BLaER1 (cell line): Measurements from ENCODE around the gene CORO2B.

Experiments
- H3K27ac ChIP-seq: shearing (Covaris generic); formaldehyde crosslinking; 2 replicates; pipeline ENCODE4 v1.8.1; 2022
- H3K27me3 ChIP-seq: shearing (Covaris generic); formaldehyde crosslinking; 2 replicates; pipeline ENCODE4 v1.8.1; 2022
- H3K36me3 ChIP-seq: shearing (Covaris generic); formaldehyde crosslinking; 2 replicates; pipeline ENCODE4 v1.8.1; 2022
- H3K4me1 ChIP-seq: shearing (Covaris generic); formaldehyde crosslinking; 2 replicates; pipeline ENCODE4 v1.8.1; 2022
- H3K4me2 ChIP-seq: shearing (Covaris generic); formaldehyde crosslinking; 2 replicates; pipeline ENCODE4 v1.8.1; 2022
- H3K4me3 ChIP-seq: shearing (Covaris generic); formaldehyde crosslinking; 2 replicates; pipeline ENCODE4 v1.8.1; 2022
- H3K9ac ChIP-seq: shearing (Covaris generic); formaldehyde crosslinking; 2 replicates; pipeline ENCODE4 v1.8.1; 2022
- H3K9me3 ChIP-seq: shearing (Covaris generic); formaldehyde crosslinking; 2 replicates; pipeline ENCODE4 v1.8.1; 2022
- H4K20me1 ChIP-seq: shearing (Covaris generic); formaldehyde crosslinking; 2 replicates; pipeline ENCODE4 v1.8.1; 2022
- Cebpa-rat ChIP-seq: shearing (Covaris generic); IDR thresholded peaks from 2 replicates; pipeline ENCODE4 v1.8.1; 2022

CORO2B gene

GRCh38 chr15:68682330-68682729 lies 103.5 kb downstream of the CORO2B start:
- H3K27me3 ChIP-seq: no peaks in the 10 kb centered on the region
- H3K36me3 ChIP-seq: no peaks in the 10 kb centered on the region
- H3K27ac ChIP-seq: peak overlapping the region; percentile 57
- no peak overlapping the region for H3K4me3 ChIP-seq
- H3K9me3 ChIP-seq: no peaks in the 10 kb centered on the region
- no peak for TF ChIP-seq Cebpa-rat
- H3K4me1 ChIP-seq: peaks cover 63% of the 10 kb centered on the region
- H4K20me1 ChIP-seq: no peaks in the 10 kb centered on the region
- no peak overlapping the region for H3K9ac ChIP-seq
- H3K4me2 ChIP-seq: peak overlapping the region; percentile 66

DNA sequence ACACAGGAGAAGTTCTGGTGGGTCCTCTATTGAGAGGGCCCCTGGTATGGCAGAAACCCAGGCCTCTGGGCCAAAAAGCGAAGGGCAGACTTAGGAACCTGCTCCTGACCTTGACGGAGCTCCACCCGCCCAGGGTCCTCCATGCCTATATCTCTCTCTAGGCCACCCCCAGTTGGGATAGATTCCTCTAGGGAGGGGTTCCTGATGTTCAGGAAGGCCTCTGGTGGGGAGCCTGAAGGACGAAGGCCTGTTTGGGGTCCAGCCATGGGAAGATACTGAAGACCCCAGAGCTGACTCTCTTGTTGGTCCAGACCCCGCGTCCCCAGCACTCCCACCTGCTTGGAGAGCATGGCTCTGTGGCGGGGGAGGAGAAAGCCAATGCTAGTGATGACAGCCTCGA lies 104.2 kb downstream of the CORO2B start:
- TF ChIP-seq Cebpa-rat: no peak
- peaks cover 56% of the 10 kb centered on the region for H3K4me1 ChIP-seq
- peak overlapping the region; percentile 57 for H3K27ac ChIP-seq
- H3K9me3 ChIP-seq: no peaks in the 10 kb centered on the region
- peak overlapping the region; percentile 66 for H3K4me2 ChIP-seq
- no peaks in the 10 kb centered on the region for H4K20me1 ChIP-seq
- H3K27me3 ChIP-seq: no peaks in the 10 kb centered on the region
- H3K4me3 ChIP-seq: no peak overlapping the region
- no peaks in the 10 kb centered on the region for H3K36me3 ChIP-seq
- H3K9ac ChIP-seq: no peak overlapping the region

GRCh38 chr15:68683551-68683950 lies 104.8 kb downstream of the CORO2B start:
- H3K4me3 ChIP-seq: no peak overlapping the region
- H3K9ac ChIP-seq: no peak overlapping the region
- no peak for TF ChIP-seq Cebpa-rat
- H3K9me3 ChIP-seq: no peaks in the 10 kb centered on the region
- no peak overlapping the region for H3K27ac ChIP-seq
- H3K36me3 ChIP-seq: no peaks in the 10 kb centered on the region
- peak overlapping the region; percentile 66; the same call in 1 of the 2 replicates for H3K4me2 ChIP-seq
- H3K4me1 ChIP-seq: peaks cover 51% of the 10 kb centered on the region
- H3K27me3 ChIP-seq: no peaks in the 10 kb centered on the region
- H4K20me1 ChIP-seq: no peaks in the 10 kb centered on the region

GRCh38 chr15:68684476-68684875 lies 105.7 kb downstream of the CORO2B start:
- Histone ChIP-seq H3K9ac (no peak overlapping the region), H4K20me1 (no peaks in the 10 kb centered on the region), H3K36me3 (no peaks in the 10 kb centered on the region), H3K4me2 (no peak overlapping the region), H3K4me3 (no peak overlapping the region), H3K27me3 (no peaks in the 10 kb centered on the region), H3K4me1 (peaks cover 41% of the 10 kb centered on the region), H3K27ac (no peak overlapping the region), H3K9me3 (no peaks in the 10 kb centered on the region)
- no peak for TF ChIP-seq Cebpa-rat

- Histone ChIP-seq H3K4me2 (no peak overlapping the region), H3K9me3 (no peaks in the 10 kb centered on the region), H4K20me1 (no peaks in the 10 kb centered on the region), H3K27ac (no peak overlapping the region), H3K4me1 (peaks cover 24% of the 10 kb centered on the region), H3K36me3 (no peaks in the 10 kb centered on the region), H3K4me3 (no peak overlapping the region), H3K9ac (no peak overlapping the region), H3K27me3 (no peaks in the 10 kb centered on the region)
- TF ChIP-seq Cebpa-rat: no peak
Observed at GRCh38 chr15:68687136-68687735, 108.4 kb downstream of the CORO2B start.

GRCh38 chr15:68691705-68692104 lies 112.9 kb downstream of the CORO2B start:
- H3K4me3 ChIP-seq: no peak overlapping the region
- H3K9me3 ChIP-seq: no peaks in the 10 kb centered on the region
- H3K4me2 ChIP-seq: no peak overlapping the region
- no peak overlapping the region for H3K9ac ChIP-seq
- no peak for TF ChIP-seq Cebpa-rat
- H4K20me1 ChIP-seq: no peaks in the 10 kb centered on the region
- peaks cover 36% of the 10 kb centered on the region for H3K4me1 ChIP-seq
- no peak overlapping the region for H3K27ac ChIP-seq
- H3K27me3 ChIP-seq: no peaks in the 10 kb centered on the region
- 0 out of 2 replicates have a peak, but pooled peaks cover 2% of the 10 kb centered on the region for H3K36me3 ChIP-seq

- peak overlapping the region; percentile 49; the same call in 1 of the 2 replicates for H3K27ac ChIP-seq
- H4K20me1 ChIP-seq: no peaks in the 10 kb centered on the region
- peak overlapping the region; percentile 34; the same call in 1 of the 2 replicates for H3K9ac ChIP-seq
- peak overlapping the region; percentile 75 for H3K4me2 ChIP-seq
- H3K4me1 ChIP-seq: peaks cover 36% of the 10 kb centered on the region
- no peaks in the 10 kb centered on the region for H3K27me3 ChIP-seq
- no peaks in the 10 kb centered on the region for H3K9me3 ChIP-seq
- 0 out of 2 replicates have a peak, but pooled peaks cover 11% of the 10 kb centered on the region for H3K36me3 ChIP-seq
- H3K4me3 ChIP-seq: no peak overlapping the region
- no peak for TF ChIP-seq Cebpa-rat
Observed at GRCh38 chr15:68693071-68693470, 114.3 kb downstream of the CORO2B start.

DNA sequence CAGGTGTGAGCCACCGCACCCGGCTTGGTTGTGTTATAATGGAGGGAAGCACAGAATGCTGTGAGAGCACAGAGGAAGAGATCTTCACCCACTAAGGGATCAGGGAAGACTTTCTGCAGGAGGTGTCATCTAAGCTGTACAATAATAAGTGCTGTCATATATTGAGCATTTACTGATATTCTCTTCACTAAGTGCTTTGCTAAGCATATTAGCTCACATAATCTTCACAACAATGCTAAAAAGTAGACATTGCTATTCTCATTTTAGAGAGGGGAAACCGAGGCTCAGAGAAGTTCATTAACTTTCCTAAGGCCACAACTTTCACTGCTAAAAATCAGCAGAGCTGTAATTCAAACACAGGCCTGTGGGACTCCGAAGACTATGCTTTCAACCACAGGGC lies 115.3 kb downstream of the CORO2B start:
- Histone ChIP-seq H3K4me1 (peaks cover 36% of the 10 kb centered on the region), H4K20me1 (no peaks in the 10 kb centered on the region), H3K27me3 (no peaks in the 10 kb centered on the region), H3K4me2 (no peak overlapping the region), H3K4me3 (no peak overlapping the region), H3K27ac (0 out of 2 replicates have a peak overlapping the region, but pooled peaks have one; percentile 49), H3K9me3 (no peaks in the 10 kb centered on the region), H3K36me3 (0 out of 2 replicates have a peak, but pooled peaks cover 12% of the 10 kb centered on the region), H3K9ac (no peak overlapping the region)
- no peak for TF ChIP-seq Cebpa-rat

DNA sequence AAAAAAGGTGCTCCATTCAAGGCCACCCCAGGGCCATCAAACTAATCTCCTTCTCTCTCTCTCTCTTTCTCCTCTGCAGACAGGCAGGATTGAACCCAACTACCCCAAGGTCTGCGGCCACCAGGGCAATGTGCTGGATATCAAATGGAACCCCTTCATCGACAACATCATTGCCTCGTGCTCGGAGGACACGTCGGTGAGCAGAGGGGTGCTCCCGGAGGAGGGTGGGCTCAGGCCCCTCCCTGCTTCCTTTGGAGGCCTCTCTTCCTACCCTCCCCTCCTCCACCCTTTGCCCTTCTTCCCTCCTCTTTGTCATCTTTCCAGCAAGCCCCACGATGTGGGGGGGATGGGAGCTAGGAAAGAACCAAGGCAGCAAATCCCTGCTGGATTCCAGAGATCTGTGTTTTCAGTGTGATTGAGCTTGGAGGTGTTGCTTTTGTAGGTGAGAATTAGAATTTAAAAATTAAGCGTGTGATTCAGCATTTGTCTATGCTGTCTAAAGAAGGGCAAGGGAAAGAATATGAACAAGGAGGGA lies 116.3 kb downstream of the CORO2B start:
- H3K9me3 ChIP-seq: no peaks in the 10 kb centered on the region
- no peak for TF ChIP-seq Cebpa-rat
- no peaks in the 10 kb centered on the region for H3K27me3 ChIP-seq
- no peaks in the 10 kb centered on the region for H4K20me1 ChIP-seq
- H3K4me3 ChIP-seq: no peak overlapping the region
- H3K4me2 ChIP-seq: 0 out of 2 replicates have a peak overlapping the region, but pooled peaks have one; percentile 1
- H3K4me1 ChIP-seq: peaks cover 43% of the 10 kb centered on the region
- no peak overlapping the region for H3K27ac ChIP-seq
- H3K36me3 ChIP-seq: 0 out of 2 replicates have a peak, but pooled peaks cover 12% of the 10 kb centered on the region
- H3K9ac ChIP-seq: no peak overlapping the region

DNA sequence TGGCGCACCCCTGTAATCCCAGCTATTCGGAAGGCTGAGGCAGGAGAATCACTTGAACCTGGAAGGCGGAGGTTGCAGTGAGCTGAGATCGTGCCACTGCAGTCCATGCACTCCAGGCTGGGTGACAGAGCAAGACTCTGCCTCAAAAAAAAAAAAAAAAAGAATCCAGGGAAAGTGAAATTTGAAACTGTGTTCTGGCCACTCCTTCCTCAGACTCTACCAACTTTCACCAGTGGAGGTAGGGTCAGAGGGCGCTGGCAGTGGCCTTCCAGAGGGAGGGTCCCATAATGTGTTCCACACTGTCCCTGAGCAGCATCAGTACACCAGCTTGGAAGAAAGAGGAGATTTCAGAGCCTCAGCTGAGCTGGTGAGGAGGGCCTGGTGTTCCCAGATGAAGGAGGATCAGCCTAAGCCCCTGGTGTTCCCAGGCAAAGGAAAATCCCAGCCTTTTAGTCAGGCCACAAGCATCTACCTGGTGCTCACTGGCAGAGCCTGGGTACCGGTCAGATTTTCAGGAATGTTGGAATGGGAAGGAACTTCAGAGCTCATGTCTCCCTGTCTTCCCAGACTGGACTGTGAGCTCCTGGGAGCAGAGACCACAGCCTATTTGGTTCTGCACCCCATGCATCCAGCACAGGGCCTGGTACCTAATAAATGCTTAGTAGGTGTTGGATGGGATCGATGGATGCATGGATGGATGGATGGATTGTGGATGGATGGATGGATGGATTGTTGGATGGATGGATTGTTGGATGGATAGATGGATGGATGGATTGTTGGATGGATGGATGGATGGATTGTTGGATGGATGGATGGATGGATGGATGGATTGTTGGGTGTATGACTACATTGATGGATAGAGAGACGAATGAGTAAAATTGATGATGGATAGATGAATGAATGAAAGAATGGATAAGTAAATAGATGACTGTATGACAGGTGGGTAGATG lies 117.9 kb downstream of the CORO2B start:
- TF ChIP-seq Cebpa-rat: no peak
- H3K27ac ChIP-seq: no peak overlapping the region
- H3K4me3 ChIP-seq: no peak overlapping the region
- H3K9ac ChIP-seq: no peak overlapping the region
- H3K4me2 ChIP-seq: no peak overlapping the region
- no peaks in the 10 kb centered on the region for H3K9me3 ChIP-seq
- 0 out of 2 replicates have a peak, but pooled peaks cover 12% of the 10 kb centered on the region for H3K36me3 ChIP-seq
- no peaks in the 10 kb centered on the region for H3K27me3 ChIP-seq
- no peaks in the 10 kb centered on the region for H4K20me1 ChIP-seq
- peaks cover 54% of the 10 kb centered on the region for H3K4me1 ChIP-seq
